NCI-H2081 treated with DMSO at 0.1 percent for 48 hours (cell line): ENCODE data around the gene SP6.

Experiments
- DNase-seq: peaks from one replicate; lab custom pipeline; 2025; lab: John Stamatoyannopoulos, UW

SP6 gene

DNA sequence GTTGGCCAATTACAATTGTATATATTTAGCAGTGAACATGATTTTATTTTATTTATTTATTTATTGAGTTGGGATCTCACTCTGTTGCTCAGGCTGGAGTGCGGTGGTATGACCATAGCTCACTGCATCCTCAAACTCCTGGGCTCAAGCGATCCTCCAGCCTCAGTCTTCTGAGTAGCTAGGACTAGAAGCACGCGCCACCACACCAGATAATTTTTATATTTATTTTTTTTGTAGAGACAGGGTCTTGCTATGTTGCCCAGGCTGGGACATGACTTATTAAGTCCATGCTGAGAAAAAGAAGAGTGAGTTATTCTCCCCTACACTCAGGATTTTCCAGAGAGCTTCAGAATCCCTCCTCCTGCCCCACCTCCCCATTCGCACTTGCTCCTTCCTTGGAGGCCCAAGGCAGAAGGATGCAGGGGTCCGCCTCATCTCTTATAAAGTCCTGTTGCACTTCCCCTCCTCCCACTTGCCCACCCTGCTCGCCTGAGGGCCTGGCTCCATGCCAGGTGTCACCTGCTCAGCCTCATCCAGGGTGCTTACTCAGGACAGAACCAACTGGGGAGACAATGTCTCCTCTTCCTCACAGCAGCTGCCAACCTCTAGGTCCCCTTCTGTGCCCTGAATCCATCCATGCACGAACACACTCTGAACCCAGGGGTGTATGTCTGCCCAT lies 29.0 kb upstream of the SP6 start:
- no peak for DNase-seq

DNA sequence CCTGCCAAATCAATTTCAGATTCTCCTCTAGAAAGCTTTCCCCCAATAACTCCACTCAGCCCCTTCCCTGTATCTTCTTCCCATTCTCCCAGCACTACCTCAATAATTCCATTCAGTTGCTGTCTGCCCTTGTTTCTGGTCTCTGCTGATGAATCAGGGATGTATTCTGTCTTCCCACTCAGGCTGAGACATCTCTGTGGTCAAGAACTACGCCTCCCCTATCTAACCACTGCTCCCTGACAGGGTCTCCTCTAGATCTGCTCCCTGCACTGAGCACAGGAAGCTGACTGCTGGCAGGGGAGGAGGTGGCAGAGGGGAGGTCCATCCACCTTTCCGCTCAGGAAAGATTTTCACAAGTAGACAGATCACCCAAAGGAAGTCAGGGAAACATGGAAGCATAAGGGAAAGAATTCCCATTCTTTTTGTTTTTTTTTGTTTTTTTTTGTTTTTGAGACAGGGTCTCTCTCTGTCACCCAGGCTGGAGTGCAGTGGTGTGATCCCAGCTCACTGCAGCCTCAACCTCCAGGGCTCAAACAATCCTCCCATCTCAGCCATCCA lies 28.1 kb upstream of the SP6 start:
- no peak for DNase-seq

DNA sequence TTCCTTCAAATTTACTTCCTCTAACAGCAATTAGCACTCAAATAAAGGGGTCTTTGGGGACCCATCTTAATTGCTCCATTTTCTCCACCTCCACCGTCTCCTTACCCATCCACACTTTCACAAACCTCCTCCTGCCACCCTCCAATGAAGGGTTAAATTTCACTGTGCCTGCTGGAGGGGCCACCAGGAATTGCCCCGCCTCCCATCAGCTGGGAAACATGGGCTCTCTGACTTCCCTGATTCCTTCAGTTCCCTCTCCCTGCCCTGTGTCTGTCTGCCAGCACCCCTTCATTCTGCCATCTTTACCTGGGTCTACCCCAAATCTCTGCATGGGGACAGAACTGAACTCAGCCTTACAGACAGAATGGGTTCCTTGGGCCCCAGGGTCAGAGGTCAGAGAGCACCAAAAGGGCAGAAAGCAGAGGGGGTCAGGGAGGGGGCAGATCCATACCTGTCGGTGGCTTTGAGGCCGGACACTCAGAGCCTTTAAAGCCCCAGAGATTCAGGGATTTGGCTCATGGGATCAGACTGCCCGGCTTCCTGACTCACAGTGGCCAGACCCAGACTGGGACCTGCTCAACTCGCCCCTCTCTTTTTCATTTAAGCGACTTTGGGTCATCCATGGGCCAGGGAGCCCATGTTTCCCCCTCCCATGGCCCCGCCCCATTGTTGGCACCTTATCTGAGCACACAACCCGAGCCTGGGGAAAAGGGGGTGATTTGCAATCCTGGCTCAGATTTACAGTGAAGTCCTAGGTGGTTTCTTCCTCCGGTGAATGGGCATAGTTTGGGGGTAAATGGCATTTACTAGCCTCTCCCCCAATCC lies 27.5 kb upstream of the SP6 start:
- DNase-seq = no peak

DNA sequence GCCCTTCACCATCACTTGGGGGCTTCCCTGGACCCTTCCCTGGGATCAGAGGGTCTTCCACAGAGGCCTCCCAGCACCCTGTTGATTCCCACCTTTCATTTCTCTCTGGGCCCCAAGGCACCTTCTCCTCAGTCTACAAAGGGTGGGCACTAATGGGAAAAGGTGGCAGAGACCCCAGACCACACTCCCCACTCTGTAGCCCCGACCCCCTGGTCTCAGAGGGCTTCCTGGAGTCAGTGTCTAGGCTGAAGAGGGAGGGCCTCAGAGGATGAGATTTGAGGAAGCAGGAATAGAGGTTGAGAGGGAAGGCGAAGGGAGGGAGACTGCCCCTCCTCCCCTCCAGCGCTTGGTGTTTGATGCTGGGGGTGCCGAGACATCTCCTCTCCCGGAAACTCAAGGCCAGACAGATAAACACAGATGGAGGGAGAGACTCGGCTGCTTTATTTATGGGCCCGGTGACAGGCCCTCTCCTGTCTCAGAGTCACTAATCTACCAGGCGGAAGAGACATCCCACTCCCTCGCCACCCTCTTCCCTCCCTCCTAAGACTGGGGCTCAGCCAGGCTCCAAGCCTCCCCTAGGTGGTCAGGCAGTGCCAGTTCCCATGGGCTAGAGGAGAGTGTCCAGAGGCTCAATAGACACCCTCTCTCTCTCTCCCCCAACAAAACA lies 26.5 kb upstream of the SP6 start:
- DNase-seq = no peak

- DNase-seq = no peak
Measured at GRCh38 chr17:47875011-47875985, 24.3 kb upstream of the SP6 start.

DNA sequence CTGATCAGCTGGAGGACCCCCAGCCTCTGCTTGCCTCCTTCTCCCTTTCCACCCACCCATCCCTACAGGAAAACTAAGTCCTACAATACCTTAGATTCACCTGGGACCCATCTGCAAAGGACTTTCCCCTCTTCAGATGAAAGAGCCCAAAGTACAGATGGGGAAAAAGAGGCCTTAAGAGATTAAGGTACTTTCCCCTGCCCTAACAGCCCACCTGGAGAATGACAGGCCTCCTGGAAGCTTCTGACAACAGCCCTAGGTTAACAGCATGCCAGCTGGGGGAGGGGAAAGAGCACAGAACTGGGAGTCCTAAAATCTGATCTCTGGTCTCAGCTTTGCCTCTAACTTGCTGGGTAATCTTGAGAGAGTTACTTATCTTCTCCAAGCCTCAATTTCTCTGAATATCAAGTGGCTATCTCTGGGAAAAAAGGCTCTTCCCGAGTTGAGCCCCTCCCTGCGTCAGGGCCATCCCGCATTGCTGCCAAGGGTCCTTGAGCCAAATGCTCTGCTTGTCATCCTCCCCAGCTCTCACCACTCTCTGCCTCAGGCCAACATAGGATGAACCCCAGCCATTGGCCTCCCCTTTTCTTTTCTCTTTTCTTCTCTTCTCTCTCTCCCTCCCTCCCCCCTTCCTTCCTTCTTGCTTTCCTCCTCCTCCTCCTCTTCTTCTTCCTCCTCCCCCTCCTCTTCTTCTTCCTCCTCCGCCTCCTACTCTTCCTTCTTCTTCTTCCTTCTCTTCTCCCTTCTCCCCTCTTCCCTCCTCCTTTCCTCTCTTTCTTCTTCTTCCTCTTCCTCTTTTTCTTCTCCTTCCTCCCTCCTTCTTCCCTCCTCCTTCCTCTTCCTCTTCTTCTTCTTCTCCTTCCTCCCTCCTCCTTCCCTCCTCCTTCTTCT lies 22.5 kb upstream of the SP6 start:
- no peak for DNase-seq

GRCh38 chr17:47872651-47873161 lies 21.7 kb upstream of the SP6 start:
- no peak for DNase-seq

- no peak for DNase-seq
Measured at GRCh38 chr17:47872019-47872650, 21.2 kb upstream of the SP6 start.

DNA sequence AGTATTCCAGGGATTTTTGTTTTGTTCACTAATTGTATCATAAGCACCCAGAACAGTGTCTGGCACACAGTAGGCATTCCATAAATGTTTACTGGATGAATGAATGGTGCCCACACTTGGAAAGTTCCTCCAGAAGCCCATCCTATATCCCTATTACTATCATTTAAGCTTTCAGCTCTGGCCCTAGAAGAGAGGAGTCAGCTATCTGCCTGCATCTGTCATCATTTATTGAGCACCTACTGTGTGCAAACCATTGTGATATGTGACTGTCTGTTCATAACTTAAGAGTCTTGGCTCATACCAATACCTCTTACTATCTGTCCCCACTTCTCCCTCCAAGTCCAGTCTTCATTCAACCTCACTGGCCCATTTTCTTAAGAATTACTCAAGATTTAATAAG lies 20.1 kb upstream of the SP6 start:
- DNase-seq = no peak

DNA sequence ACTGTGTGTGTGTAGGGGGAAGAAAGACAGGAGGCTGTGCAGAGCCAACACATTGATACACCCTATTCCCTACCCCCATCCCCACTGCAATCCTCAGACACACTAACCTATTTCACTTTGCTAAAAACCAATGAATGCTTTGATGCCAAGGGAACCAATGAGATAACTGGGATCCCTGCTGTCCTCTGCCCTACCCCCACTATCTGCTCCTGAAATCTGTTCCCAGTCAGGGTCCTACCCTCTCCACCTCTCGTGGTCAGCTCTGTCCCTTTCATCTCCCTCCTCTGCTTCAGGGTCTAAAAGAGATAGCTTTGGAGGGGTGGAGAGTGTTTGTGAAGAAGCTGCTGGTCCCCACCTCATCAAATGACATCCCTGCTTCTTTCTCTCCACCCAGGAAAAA lies 19.1 kb upstream of the SP6 start:
- DNase-seq = no peak

DNA sequence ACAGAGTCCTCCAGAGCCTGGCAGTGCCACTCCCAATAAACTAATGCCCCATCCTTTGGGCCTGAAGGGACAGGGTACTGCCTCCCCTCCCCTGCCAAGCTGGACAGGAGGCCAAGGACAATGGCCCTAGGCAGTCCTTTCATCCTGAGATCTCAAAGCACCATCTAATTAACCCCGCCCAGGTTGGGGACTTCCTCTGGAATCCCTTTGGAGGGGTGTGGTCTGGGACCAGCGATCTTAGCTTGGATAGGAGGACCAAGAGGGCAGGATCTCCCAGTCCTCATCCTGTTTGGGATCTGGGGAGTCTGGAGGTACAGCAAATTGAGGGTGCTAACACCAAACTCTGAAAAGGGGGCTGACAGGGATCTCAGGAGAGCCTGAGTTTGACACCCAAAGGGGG lies 18.2 kb upstream of the SP6 start:
- no peak for DNase-seq

DNA sequence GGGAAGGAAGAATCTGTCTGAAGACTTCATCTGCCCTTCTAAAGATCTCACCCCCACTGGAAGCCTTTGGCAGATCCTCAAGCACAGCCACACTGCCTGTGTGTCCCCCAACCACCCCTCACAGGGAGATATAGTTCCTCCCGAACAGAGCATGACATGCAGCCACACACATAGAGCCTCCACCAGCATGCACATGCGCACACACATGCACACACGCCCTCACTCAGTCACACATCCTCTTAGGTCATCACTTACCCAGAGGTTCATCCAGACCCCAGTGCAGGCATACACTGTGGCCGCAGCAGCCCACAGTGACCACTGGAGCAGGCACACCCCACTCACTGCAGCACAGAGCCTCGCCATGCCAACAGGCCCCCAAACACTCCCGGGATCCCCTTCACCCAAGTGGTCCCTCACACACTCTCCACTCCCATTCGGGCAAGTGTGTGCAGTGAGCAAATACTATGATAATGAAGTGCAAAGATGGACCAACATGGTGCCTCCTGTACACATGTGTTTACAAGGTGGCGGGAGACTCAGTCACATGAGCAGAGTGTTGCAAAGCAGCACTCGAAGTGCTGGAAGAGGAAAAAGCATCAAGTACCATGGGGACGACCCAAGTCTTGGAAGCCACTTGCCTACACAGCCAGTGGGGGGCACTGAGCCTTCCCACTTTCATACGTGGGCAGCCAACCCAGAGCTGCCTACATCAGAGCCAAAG lies 17.0 kb upstream of the SP6 start:
- DNase-seq = no peak

- no peak for DNase-seq
Measured at GRCh38 chr17:47866941-47867340, 16.0 kb upstream of the SP6 start.

DNA sequence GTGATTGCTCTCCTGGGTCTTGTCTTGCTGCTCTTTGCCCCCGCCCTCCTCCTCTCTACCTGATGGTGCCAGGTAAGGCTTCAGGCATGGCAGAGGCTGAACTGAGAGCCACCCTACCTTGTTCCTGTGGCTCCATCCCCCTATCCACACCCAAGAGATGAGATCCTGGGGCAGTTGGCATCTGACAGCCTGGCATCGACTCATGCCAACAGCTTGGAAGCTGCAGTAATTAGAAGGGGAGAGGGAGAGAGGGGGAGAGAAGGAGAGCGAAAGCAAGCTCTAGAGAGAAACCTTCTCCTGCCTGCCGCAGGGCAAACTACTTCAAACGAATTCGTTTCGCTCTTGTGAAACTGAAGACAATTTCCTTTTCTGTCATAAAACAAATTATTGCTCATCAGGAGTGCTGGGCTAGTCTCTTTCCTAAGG lies 13.8 kb upstream of the SP6 start:
- no peak for DNase-seq

GRCh38 chr17:47862621-47863440 lies 11.9 kb upstream of the SP6 start:
- DNase-seq = no peak

DNA sequence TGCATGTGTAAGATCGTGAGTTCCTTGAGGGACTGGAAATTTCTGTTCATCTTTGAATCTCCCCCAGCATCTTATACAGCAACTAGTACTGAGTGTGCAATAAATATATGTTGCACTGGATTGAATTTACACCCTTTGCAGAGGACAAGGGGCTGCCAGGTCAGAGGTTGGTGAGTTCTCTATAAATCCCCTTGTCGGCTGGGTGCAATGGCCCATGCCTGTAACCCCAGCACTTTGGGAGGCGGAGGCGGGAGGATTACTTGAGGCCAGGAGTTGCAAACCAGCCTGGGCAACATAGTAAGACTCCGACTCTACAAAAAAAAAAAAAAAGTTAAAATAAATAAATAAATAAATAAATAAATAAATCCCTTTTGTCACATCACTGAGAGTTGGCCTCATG lies 9.4 kb upstream of the SP6 start:
- no peak for DNase-seq

DNA sequence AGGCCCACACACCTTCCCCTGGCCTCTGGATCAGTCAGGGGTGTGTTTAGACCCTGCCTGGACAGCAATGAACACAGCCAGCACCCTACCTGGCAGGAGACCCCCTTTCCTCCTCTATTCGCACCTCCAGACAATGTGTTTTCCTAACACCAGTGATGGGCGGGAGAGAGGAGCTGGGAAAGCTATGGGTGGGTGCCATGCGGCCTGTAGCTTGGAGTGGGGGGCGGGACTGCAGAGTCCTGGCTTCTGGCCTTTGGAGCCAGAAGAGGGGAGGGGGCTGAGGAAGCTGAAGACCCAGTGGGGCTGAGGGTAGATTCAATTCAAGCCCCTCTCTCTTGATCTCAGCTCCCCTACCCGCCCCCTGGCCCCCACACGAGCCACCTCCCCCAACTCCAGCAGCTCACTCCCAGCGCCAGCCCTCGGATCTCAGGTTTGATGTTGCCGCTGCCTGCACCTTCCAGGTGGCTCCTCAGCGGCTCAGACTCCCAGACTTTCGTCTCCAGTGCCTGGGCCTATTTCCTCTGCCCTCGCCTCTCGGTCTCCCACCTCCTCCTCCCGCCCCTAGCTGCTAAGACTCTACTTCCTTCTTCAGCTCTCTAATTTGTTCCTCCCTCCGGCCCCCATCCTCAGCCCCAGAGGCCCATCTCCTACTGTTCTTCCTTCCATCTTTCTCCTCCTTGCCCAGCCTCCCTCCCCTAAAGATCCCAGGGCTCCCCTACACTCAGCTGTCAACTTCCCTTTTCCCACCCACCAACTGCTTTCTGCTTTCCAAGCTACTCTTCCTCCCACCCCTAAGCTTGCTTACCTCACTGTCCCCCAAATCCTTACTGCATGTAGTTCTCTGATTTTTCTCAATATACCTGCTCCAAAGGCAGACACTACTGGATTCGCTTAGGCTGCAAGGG lies 6.8 kb upstream of the SP6 start:
- no peak for DNase-seq
